IPS-20b (cell line): Measurements from ENCODE around the gene IGF2R.
"Not testable (repeated sequence)": the region's sequence is repeated elsewhere in the genome, so short reads cannot be mapped to it uniquely, and the experiment has no call there.

Experiments used
- H3K27ac ChIP-seq: one replicate; pipeline ENCODE4 v1.5.1; 2013; ENCODE audit warnings: low read length
- H3K27me3 ChIP-seq: 2 replicates; pipeline ENCODE4 v1.6.1; 2013; ENCODE audit warnings: mild to moderate bottlenecking, low read length, inconsistent platforms; ENCODE audit not compliant: insufficient read depth
- H3K36me3 ChIP-seq: 2 replicates; pipeline ENCODE4 v1.6.1; 2013; ENCODE audit warnings: low read depth, mild to moderate bottlenecking, inconsistent platforms, low read length, moderate library complexity; ENCODE audit not compliant: insufficient read depth
- H3K4me1 ChIP-seq: 2 replicates; pipeline ENCODE4 v1.6.1; 2013; ENCODE audit warnings: mild to moderate bottlenecking, control low read depth, inconsistent platforms, low read length, moderate library complexity; ENCODE audit not compliant: insufficient read depth
- H3K4me3 ChIP-seq: 2 replicates; pipeline ENCODE4 v1.5.1; 2013; ENCODE audit warnings: mild to moderate bottlenecking, low read length, inconsistent platforms
- H3K9ac ChIP-seq: 2 replicates; pipeline ENCODE4 v1.6.1; 2013; ENCODE audit warnings: low read depth, mild to moderate bottlenecking, inconsistent platforms, low read length, moderate library complexity
- H3K9me3 ChIP-seq: 2 replicates; pipeline ENCODE4 v1.6.1; 2013; ENCODE audit warnings: mild to moderate bottlenecking, low read depth, low read length, inconsistent platforms; ENCODE audit not compliant: insufficient read depth

Gene IGF2R

DNA sequence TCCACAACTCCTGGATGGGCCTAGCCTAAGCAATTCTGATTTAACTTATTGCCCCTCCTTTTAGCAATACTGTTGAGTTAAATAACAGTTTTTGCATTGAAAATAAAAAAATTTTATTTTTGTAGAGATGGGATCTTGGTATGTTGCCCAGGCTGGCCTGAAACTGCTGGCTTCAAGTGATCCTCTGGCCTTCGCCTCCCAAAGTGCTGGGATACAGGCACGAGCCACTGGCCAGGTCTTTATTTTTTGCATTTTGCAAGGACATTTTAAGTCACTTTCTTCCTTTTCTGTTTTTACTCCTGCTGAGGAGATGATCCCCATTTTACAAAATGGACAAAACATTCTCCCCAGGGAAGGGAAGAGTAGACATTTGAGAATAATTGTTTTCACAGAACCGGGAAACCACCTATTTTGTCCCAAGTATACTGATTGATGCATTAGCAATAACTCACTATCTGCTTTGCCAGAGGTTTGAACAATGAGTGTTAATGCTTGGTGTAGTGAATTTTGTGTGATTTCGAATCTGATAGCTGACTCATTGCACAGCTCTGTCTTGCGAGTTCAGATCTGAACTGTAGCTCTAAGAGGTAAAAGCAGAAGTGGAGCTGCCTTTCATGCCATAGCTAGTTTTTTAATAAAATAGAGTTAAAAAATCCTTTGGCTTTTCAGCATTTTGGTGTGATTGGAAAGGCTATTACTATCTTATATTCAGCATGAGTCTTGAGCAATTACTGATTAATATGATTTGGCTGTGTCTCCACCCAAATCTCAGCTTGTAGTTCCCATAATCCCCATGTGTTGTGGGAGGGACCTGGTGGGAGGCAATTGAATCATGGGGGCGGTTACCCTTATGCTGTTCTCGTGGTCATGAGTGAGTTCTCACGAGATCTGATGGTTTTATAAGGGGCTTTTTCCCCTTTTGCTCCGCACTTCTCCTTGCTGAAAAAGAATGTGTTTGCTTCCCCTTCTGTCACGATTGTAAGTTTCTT lies 20.9 kb downstream of the IGF2R start:
- no peaks in the 10 kb centered on the region for H3K9me3 ChIP-seq
- H3K4me1 ChIP-seq: peaks cover 15% of the 10 kb centered on the region; the same call in 1 of the 2 replicates
- H3K27ac ChIP-seq: no peak overlapping the region
- no peak overlapping the region for H3K4me3 ChIP-seq
- no peaks in the 10 kb centered on the region for H3K27me3 ChIP-seq
- H3K36me3 ChIP-seq: peaks cover 5% of the 10 kb centered on the region; the same call in 1 of the 2 replicates
- no peak overlapping the region for H3K9ac ChIP-seq

DNA sequence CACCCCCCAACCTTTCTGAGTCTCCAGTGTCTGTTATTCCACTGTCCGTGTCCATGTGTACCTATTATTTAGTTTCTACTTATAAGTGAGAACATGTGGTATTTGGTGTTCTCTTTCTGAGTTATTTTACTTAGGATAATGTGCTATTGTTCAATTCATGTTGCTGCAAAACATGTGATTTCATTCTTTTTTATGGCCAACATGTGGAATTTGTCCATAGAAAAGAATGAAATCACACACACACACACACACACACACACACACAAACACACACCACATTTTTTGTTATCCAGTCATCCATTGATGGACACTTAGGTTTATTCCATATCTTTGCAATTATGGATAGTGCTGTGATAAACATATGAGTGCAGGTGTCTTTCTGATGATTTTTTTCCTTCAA lies 23.5 kb downstream of the IGF2R start:
- H3K4me3 ChIP-seq: no peak overlapping the region
- no peaks in the 10 kb centered on the region for H3K9me3 ChIP-seq
- no peaks in the 10 kb centered on the region for H3K27me3 ChIP-seq
- peaks cover 17% of the 10 kb centered on the region; the same call in 1 of the 2 replicates for H3K4me1 ChIP-seq
- H3K9ac ChIP-seq: no peak overlapping the region
- no peak overlapping the region for H3K27ac ChIP-seq
- H3K36me3 ChIP-seq: peaks cover 5% of the 10 kb centered on the region; the same call in 1 of the 2 replicates

DNA sequence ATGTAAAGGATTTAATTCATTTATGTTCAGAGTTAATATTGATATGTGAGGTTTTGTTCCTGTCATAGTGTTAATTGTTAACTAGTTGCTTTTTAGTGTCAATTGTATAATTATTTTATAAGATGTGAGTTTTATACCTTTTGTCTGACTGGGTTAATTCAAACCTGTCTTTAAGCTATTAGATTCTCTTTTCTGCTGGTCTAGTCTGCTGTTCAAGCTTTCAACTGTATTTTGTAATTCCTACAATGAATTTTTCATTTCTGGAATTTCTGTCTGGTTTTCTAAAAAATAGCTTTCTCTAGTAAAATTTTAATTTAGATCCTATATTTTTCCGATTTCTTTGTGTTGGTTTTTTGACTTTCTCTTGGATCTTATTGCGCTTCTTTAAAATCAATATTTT lies 26.5 kb downstream of the IGF2R start:
- H3K9me3 ChIP-seq: no peaks in the 10 kb centered on the region
- H3K36me3 ChIP-seq: peaks cover 18% of the 10 kb centered on the region
- no peak overlapping the region for H3K4me3 ChIP-seq
- no peaks in the 10 kb centered on the region for H3K27me3 ChIP-seq
- no peak overlapping the region for H3K9ac ChIP-seq
- H3K4me1 ChIP-seq: peaks cover 15% of the 10 kb centered on the region; the same call in 1 of the 2 replicates
- no peak overlapping the region for H3K27ac ChIP-seq

DNA sequence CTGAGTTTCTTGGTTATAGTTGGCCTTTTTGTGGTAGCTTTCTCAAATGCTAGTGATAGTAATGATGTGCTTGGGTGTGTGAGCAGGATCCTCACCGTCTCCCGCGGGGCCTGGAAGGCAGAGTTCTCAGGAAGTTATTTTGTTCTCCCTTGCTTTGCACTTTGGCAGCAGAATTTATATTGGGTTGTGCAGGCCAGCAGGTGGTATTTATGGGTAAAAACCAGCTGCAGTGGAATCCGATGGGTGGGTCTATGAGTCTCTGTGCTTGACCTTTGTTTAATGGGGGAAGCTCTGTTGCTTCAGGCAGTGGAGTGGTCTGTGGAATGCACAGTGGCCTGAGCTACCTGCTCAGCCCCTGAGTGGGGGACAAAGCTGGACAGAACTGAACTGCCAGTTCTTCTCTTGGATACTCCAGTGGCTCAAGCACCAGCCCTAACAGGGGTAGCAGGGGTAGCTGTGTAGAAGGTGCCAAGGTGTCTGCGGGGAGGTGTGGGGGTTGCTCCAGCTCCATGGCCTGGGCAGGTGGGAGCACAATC lies 27.3 kb downstream of the IGF2R start:
- Histone ChIP-seq H3K27ac (no peak overlapping the region), H3K36me3 (peaks cover 18% of the 10 kb centered on the region), H3K9ac (no peak overlapping the region), H3K4me1 (peaks cover 15% of the 10 kb centered on the region; the same call in 1 of the 2 replicates), H3K4me3 (no peak overlapping the region), H3K9me3 (no peaks in the 10 kb centered on the region), H3K27me3 (no peaks in the 10 kb centered on the region)

DNA sequence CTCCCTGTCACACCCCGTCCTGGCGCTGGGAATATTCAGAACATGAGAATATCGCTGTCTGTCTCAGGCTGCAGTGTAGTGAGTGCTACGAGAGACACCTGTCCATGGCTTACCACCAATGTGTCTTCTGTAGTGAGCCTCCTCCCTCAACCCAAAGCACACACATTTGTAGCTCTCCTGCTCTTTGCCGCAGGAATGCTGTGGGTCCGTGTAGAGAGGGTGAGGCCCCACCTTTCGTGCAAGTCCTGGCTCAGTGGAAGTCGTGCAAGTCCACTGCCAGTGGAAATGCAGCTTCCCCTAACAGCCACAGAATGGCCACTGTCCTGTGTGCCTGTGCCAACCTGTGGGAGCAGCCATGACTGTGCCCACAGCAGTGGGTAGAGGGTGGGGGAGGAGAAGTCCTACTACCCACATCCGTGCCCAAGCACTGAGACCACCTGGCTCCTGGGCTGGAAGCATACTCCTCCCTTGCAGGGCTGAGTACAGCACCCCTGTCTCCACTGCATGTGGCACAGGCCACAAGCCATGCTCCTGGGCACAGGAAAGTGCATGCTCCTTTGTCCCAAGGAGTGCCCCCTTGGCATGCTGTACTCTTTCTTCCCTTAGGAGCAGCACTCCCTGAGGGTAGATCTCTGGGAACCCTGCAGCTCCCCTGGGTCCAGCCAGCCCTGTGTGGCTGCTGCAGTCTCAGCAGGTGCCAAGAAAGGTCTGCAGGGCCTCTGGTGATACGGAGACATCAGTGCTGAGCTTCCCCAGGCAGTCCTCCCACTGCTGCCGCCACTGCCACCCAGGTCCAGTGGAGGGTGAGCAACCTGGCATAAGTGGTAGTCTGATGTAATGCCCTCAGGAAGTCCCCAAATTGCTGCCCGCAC lies 28.0 kb downstream of the IGF2R start:
- no peak overlapping the region for H3K27ac ChIP-seq
- peaks cover 18% of the 10 kb centered on the region for H3K36me3 ChIP-seq
- H3K4me3 ChIP-seq: no peak overlapping the region
- no peaks in the 10 kb centered on the region for H3K9me3 ChIP-seq
- H3K27me3 ChIP-seq: no peaks in the 10 kb centered on the region
- peaks cover 15% of the 10 kb centered on the region; the same call in 1 of the 2 replicates for H3K4me1 ChIP-seq
- no peak overlapping the region for H3K9ac ChIP-seq

DNA sequence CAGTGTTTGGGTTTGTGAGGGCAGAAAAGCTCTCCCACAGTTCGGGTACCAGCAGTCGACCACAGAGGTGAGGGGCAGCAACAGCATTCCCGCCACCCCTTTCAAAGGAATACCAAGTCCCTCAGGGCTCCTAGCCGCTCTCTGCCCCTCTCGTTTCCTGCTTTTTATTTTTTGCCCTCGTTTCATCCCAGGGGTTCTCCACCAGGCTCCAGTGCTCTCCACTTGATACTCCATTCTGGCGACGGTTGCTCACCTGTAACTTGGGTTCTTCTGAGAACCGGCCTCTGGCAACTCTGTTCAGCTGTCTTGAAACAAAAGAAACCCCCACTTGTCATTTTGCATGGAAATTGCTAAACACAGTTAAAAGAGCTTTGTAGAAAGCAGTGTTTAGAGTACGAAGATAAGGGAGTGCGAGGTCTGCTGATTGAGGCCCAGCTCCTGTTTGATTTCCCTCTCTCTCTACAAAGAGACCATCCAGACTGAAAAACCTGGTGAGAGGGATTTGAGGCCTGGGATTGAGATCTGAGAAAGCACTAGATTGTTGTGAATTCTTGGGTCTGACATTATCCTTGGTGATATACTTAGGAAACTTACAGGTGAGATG lies 28.7 kb downstream of the IGF2R start:
- H3K4me3 ChIP-seq: no peak overlapping the region
- H3K36me3 ChIP-seq: peaks cover 14% of the 10 kb centered on the region
- no peaks in the 10 kb centered on the region for H3K9me3 ChIP-seq
- peaks cover 15% of the 10 kb centered on the region; the same call in 1 of the 2 replicates for H3K4me1 ChIP-seq
- H3K27ac ChIP-seq: no peak overlapping the region
- H3K27me3 ChIP-seq: no peaks in the 10 kb centered on the region
- no peak overlapping the region for H3K9ac ChIP-seq

DNA sequence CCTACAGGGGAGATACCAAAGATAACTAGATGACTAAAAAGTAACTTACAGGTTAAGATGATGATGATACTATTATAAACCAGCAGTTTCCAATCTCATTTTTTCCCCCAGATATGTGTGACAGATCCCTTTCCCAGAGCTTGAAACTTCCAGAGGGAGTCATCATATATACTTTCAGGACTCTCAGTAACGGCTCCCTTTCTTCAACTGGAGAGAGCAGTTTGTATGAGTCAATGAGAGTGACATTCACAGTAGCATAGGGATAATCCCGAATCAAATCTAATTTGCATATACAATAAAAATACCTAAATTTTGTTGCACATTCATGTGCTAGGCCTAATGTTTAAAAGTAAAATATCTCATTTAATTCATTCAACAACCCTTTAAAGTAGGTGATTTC lies 29.7 kb downstream of the IGF2R start:
- Histone ChIP-seq H3K27ac (no peak overlapping the region), H3K4me1 (peaks cover 15% of the 10 kb centered on the region; the same call in 1 of the 2 replicates), H3K4me3 (no peak overlapping the region), H3K36me3 (peaks cover 18% of the 10 kb centered on the region), H3K27me3 (no peaks in the 10 kb centered on the region), H3K9me3 (no peaks in the 10 kb centered on the region), H3K9ac (no peak overlapping the region)

DNA sequence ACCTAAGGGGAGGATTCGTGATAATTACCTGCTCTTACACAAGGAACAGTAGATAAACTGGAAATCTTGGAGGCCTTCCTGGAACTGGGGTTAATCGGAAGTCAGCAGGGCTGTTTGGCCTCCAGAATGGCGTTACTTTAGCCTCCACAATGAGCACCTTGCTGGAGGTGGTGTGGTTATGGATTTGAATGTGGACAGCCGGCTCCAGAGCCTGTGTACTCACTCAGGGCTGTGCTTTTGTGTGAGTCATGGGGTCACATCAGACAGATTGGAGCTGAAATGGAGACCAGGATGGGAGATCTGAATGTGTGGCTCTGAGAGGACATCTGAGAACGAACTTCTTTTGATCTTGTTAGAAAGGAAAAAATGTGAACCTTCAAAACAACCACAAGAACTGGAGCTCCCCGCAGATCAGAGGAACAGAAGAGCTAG lies 30.4 kb downstream of the IGF2R start:
- peaks cover 10% of the 10 kb centered on the region; the same call in 1 of the 2 replicates for H3K4me1 ChIP-seq
- no peak overlapping the region for H3K4me3 ChIP-seq
- H3K9ac ChIP-seq: no peak overlapping the region
- no peaks in the 10 kb centered on the region for H3K9me3 ChIP-seq
- no peak overlapping the region for H3K27ac ChIP-seq
- no peaks in the 10 kb centered on the region for H3K27me3 ChIP-seq
- peaks cover 18% of the 10 kb centered on the region for H3K36me3 ChIP-seq

DNA sequence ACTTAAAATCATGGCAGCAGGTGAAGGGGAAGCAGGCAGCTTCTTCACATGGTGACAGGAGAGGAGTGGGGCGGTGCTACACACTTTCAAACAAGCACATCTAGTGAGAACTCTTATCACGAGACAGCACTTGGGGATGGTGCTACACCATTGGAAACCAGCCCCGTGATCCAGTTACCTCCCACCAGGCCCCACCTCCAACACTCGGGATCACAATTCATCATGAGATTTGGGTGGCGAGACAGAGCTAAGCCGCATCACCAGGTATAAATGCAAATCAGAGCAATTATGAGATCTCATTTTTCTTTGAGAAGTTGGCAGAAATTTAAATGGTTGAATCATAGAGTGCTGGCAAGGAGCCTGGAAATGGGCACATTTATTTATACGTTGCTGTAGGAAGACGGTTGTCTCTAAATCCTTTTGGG lies 31.4 kb downstream of the IGF2R start:
- Histone ChIP-seq H3K9me3 (no peaks in the 10 kb centered on the region), H3K27me3 (no peaks in the 10 kb centered on the region), H3K36me3 (peaks cover 18% of the 10 kb centered on the region), H3K4me3 (no peak overlapping the region), H3K27ac (no peak overlapping the region), H3K4me1 (peaks cover 10% of the 10 kb centered on the region; the same call in 1 of the 2 replicates), H3K9ac (no peak overlapping the region)

DNA sequence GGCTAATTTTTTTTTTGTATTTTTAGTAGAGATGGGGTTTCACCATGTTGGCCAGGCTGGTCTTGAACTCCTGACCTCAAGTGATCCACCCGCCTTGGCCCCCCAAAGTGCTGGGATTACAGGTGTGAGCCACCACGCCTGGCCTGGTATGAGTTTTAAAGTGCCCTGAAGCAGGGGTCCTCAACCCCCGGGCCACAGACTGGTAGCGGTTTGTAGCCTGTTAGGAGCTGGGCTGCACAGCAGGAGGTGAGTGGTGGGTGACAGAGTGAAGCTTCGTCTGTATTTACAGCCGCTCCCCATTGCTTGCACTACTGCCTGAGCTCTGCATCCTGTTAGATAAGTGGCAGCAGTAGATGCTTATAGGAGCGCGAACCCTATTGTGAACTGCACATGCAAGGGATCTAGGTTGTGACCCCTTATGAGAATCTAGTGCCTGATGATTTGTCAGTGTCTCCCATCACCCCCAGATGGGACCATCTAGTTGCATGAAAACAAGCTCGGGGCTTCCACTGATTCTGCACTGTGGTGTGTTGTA lies 32.1 kb downstream of the IGF2R start:
- Histone ChIP-seq H3K4me1 (peaks cover 10% of the 10 kb centered on the region; the same call in 1 of the 2 replicates), H3K36me3 (peaks cover 18% of the 10 kb centered on the region)
- H3K9ac ChIP-seq, H3K27me3 ChIP-seq, H3K9me3 ChIP-seq, H3K27ac ChIP-seq, H3K4me3 ChIP-seq: not testable (repeated sequence)

DNA sequence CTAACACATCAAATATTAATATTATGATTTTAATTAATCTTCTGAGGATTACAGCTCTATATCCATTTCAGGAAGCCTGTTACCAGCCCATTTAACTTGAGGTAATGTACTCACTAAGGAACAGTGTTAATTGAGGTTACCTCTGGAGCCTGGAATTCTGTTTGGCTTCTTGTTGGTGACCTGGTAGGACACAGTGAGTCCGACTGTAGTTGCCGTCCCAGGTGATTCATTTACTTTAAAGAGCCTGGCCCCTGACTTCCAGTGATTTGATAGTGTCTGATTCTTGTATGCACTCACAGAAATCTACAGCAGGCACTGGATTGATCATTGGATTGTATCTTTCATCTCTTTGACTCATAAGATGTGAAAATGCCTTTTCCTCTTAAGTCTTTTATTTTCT lies 34.0 kb downstream of the IGF2R start:
- H3K9ac ChIP-seq: no peak overlapping the region
- peaks cover 10% of the 10 kb centered on the region for H3K4me1 ChIP-seq
- H3K27ac ChIP-seq: no peak overlapping the region
- H3K27me3 ChIP-seq: no peaks in the 10 kb centered on the region
- no peaks in the 10 kb centered on the region for H3K9me3 ChIP-seq
- peaks cover 18% of the 10 kb centered on the region for H3K36me3 ChIP-seq
- H3K4me3 ChIP-seq: no peak overlapping the region
